ENCODE results near the gene PDZD7. TPM values are rescaled to one million over a fixed set of nuclear protein-coding genes. Genes with fewer than 3 reads are reported as not detected.

The PDZD7 gene
- polyA plus RNA-seq, 3 donors: 0.25 to 3.3 (median 2.3) TPM

GRCh38 chr10:101012525-101013364 is 18.2 kb downstream of the PDZD7 start:
- 11 to 22% (median 19%) methylated on average over 14 of the region's 14 CpGs for WGBS, 3 donors
- no peak overlapping the region for H3K27ac ChIP-seq (ENCODE audit: low read depth, low read length)

DNA sequence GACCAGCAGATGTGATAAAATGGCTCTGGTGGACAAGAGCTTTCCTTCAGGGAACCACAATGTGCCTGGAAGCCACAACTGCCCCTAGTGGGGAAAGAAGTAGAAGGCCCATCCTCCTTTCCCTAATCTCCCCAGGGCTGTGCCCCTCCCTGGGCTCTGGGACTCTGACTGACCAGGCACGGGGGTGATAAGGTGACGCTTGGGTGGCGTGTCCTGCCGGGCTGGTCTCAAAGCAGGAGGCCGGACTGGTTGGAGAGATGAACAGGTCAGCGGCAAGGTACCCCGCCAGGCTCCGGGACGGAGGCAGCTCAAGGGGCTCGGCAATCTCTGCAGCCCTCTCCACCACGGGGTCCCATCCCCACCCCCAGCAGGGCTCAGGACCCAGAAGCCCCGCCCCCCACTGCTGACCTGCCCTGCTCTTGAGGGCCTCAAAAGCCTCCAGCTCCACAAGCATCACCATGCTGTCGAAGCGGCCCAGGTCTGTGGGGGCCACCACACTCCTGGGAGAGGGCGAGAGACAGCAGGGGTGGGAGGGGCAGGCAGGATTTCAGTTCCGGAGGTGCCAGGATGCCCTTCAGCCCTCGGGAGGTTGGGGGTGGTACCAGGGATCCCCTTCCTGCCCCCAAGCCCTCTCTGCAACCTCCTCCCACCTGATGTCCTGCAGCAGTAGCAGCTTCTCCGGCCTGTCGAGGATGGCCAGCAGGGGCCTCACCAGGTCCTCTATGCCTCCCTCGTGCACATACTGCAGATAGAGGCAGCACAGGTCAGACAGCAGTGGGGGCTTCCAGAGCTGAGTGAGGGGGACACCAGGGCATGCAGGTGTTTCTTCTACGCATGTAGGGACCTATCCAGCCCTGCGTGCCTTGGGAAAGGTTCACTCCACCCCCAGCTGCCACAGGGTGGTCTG is 19.2 kb downstream of the PDZD7 start:
- 54 to 74% (median 72%) methylated on average over 21 to 22 of the region's 22 CpGs for whole genome bisulfite sequencing, 3 donors
- H3K27ac ChIP-seq (ENCODE audit: low read depth, low read length): no peak overlapping the region

GRCh38 chr10:101010329-101010728 is 20.6 kb downstream of the PDZD7 start:
- 93 to 94% (median 93%) methylated on average over 22 of the region's 22 CpGs for WGBS, 3 donors
- no peak overlapping the region for H3K27ac ChIP-seq (ENCODE audit: low read depth, low read length)

DNA sequence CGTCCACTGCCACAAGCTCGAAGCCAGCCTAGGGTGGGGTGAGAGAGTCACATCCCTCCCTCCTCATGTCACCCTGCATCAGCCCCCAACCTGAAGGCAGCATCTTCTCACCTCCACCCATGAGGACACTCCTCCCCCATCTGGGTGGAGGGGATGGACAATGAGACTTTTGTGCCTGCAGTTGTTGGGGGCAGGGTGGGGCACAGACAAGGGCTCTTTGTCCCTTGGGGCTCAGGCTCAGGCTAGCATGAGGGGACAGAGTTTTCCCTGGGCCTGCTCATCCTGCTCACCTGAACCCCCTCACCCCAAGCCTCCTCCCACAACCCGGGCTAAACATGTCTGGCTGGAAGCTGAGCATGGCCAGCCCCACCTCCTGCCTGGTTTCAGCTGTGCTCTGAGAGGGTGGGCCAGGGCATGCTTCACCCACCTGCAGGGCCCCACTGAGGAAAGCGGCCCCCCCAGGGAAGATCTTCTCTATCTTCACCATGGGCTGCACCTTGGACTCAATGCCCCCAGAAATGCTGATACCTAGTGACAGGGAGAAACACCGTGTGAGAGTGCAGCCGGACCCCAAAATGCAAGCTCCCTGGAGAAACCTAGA is 22.0 kb downstream of the PDZD7 start:
- no peak overlapping the region for H3K27ac ChIP-seq (ENCODE audit: low read depth, low read length)
- WGBS, 3 donors: 76 to 87% (median 85%) methylated on average over 5 to 6 of the region's 6 CpGs

- WGBS, 3 donors: 53 to 70% (median 56%) methylated on average over 9 to 13 of the region's 13 CpGs
- peak overlapping the region; percentile 48 for H3K27ac ChIP-seq (ENCODE audit: low read depth, low read length)
These were observed 22.8 kb downstream of the PDZD7 start for GRCh38 chr10:101007915-101008822.

DNA sequence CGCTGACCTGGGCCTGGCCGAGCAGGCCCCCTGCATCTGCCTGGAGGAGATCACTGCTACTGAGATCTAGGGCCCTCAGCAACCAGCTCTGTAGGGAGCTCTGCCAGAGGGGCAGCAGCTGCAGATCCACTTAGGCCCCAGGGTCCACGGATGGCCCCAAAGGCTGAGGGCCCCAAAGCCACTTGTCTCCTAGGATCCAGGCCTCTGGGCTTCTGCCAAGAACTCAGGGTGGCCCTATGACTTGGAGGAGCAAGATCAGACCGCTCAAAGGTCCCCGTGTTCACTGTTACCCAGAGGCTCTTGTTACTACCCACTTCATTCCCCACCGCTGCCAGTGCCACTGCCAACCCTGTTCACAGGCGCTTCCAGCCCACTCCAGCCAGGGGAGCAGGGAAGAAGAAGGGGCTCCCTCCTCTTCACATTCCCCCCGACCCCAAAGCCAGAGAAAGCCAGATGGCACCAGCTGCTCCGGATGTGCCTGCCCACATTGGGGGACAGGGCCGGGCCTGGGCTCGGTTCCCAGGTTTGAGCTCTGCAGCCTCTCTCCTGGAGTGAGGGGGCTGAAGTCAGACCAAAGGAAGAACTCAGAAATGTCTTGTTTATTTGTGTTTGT is 23.7 kb downstream of the PDZD7 start:
- no peak overlapping the region for H3K27ac ChIP-seq (ENCODE audit: low read depth, low read length)
- WGBS, 3 donors: 57 to 77% (median 60%) methylated on average over 10 to 11 of the region's 11 CpGs

- no peak overlapping the region for H3K27ac ChIP-seq (ENCODE audit: low read depth, low read length)
These were observed 24.3 kb downstream of the PDZD7 start for GRCh38 chr10:101006593-101007098.

DNA sequence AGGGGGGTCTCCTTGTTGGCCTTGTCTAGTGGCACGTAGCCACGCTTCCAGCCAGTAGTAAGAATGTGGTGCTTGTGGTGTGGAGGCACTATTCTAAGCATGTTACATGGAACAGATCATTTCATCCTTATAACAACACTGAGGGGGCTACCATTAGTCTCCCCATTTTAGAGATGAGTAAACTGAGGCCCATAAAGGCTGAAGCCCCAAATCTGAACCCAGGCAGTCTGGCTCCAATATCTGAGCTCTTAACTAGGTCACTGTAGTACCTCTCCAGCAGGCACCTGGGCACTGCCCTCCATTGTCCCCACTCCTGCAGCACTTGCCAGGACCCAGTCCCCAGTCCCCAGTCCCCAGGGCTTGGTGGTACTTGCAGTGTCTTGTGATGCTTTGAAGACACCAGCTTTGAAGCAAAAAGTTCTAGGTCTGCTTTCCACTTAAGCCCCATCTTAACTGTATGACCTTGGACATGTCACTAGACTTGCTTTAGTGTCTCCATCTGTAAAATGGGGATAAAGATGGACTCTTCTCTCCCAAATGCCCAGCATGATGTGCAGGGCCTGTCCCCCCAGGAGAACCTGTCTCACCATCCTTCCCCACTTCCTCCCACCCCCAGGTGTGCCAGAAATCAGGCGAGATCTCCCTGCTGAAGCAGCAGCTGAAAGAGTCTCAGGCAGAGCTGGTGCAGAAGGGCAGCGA is 24.9 kb downstream of the PDZD7 start:
- no peak overlapping the region for H3K27ac ChIP-seq (ENCODE audit: low read depth, low read length)
- 94 to 99% (median 96%) methylated on average over 4 of the region's 4 CpGs for WGBS, 3 donors

More at GRCh38 chr10:101006593-101007098, 24.3 kb downstream of the PDZD7 start:
- 85 to 86% (median 86%) methylated on average over 33 of the region's 33 CpGs for WGBS, 3 donors

GRCh38 chr10:101005361-101005760 is 25.6 kb downstream of the PDZD7 start:
- WGBS, 3 donors: 85 to 92% (median 88%) methylated on average over 21 to 23 of the region's 23 CpGs
- no peak overlapping the region for H3K27ac ChIP-seq (ENCODE audit: low read depth, low read length)

- no peak overlapping the region for H3K27ac ChIP-seq (ENCODE audit: low read depth, low read length)
These were observed 27.2 kb downstream of the PDZD7 start for GRCh38 chr10:101003639-101004206.

DNA sequence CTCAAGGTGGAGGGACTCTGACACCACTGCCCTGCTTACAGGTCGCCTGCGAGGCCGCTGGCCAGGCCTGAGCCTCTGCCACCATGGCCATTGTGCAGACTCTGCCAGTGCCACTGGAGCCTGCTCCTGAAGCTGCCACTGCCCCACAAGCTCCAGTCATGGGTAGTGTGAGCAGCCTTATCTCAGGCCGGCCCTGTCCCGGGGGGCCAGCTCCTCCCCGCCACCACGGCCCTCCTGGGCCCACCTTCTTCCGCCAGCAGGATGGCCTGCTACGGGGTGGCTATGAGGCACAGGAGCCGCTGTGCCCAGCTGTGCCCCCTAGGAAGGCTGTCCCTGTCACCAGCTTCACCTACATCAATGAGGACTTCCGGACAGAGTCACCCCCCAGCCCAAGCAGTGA is 28.5 kb downstream of the PDZD7 start:
- H3K27ac ChIP-seq (ENCODE audit: low read depth, low read length): no peak overlapping the region
- 72 to 88% (median 78%) methylated on average over 11 of the region's 11 CpGs for WGBS, 3 donors

More at GRCh38 chr10:101003639-101004206, 27.2 kb downstream of the PDZD7 start:
- WGBS, 3 donors: 87 to 91% (median 88%) methylated on average over 17 to 18 of the region's 18 CpGs

- peak overlapping the region; percentile 51 for H3K27ac ChIP-seq (ENCODE audit: low read depth, low read length)
- WGBS, 3 donors: 41 to 80% (median 50%) methylated on average over 5 of the region's 5 CpGs
These were observed 29.3 kb downstream of the PDZD7 start for GRCh38 chr10:101001659-101002035.

DNA sequence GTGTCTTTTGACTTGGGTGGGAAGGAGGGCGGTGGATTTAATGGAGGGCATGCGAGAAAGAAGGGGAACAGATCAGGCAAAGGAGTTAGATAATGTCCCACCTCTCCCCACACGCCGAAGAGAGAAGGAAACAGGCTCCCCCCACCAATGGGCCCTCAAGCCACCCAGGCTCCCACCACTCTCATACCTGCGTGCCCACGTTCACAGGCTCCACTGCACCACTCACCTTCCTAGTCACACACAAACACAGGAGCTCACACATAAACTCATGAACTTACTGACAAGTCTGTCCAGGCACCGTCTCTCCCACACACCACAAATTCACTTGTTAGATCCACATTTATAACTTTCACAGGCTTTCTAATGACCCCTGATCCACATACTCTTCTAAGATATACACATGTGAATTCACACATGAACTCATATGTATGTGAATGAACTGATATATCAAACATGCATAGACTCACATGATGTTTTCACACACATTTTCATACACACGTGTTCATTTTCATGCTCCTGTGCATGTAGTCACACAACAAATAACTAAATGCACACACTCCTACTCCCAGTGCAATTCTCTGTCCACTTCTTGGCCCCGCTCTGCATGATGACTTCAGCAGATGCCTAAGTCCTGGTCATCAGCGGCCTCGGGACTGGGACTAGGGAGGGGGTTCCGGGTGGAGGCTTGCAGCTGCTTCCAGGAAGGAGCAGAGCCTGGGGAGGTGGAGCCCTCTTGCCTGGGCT is 29.8 kb downstream of the PDZD7 start:
- H3K27ac ChIP-seq (ENCODE audit: low read depth, low read length): peak overlapping the region; percentile 97
- 13 to 50% (median 15%) methylated on average over 11 to 12 of the region's 12 CpGs for WGBS, 3 donors

- WGBS, 3 donors: 3 to 22% (median 4%) methylated on average over 17 to 19 of the region's 19 CpGs
- H3K27ac ChIP-seq (ENCODE audit: low read depth, low read length): peak overlapping the region; percentile 97
These were observed 30.6 kb downstream of the PDZD7 start for GRCh38 chr10:101000127-101000914.

DNA sequence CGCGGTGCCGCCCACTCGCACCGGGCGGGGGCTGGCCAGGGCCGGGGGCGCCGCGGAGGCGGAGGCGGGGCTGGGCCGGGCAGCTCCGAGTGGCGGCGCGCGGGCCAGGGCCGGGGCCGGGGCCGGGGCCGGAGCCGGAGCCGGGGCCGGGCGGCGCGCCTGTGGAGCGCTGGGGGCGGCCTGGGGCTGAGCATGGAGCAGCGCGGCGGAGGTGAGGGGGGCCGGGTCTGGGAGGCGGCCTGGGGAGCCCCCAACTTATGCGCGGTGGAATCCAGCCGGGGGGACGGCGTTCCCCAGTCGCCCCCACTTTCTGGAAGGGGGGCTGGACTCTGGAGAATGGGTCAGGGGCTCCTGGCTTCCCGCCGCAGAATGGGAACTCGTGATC is 31.2 kb downstream of the PDZD7 start, which contains the start of gene LZTS2:
Gene LZTS2, plus strand, starts transcription at position 67 of the 385 bp plus-strand sequence. CDS start 2,731 bp downstream, outside the sequence.
- 0 to 2% (median 1%) methylated on average over 19 to 44 of the region's 44 CpGs for WGBS, 3 donors
- peak within 1 kb of the TSS; percentile 97 for H3K27ac ChIP-seq (ENCODE audit: low read depth, low read length)
